Skeletal muscle tissue (tissue), 4 donors: ENCODE data around the gene CYP11A1. TPM values are rescaled to one million over a fixed set of nuclear protein-coding genes. Genes with fewer than 3 reads are reported as not detected.
A peak's percentile ranks its signal among the peaks of the same experiment; 100 is the strongest.

Experiments
- H3K27ac ChIP-seq: one replicate; pipeline ENCODE4 v1.7.0; 2013; ENCODE audit warnings: mild to moderate bottlenecking, low read depth, low read length, inconsistent platforms
- H3K27me3 ChIP-seq, 3 donors: one replicate each; pipeline ENCODE4 v1.7.0; 2013; ENCODE audit warnings: low read length in 3 of 3; ENCODE audit not compliant: control insufficient read depth in 3 of 3, insufficient read depth in 3 of 3
- H3K36me3 ChIP-seq, 3 donors: one replicate each; pipeline ENCODE4 v1.7.0; 2013; ENCODE audit warnings: low read length in 3 of 3; ENCODE audit not compliant: control insufficient read depth in 3 of 3, insufficient read depth in 3 of 3
- H3K4me1 ChIP-seq, 3 donors: one replicate each; pipeline ENCODE4 v1.7.0; 2013; ENCODE audit warnings: low read length in 3 of 3, mild to moderate bottlenecking in 3 of 3; ENCODE audit not compliant: control insufficient read depth in 3 of 3, insufficient read depth in 3 of 3
- H3K4me3 ChIP-seq, 3 donors: one replicate each; pipeline ENCODE4 v1.7.0; 2013; ENCODE audit warnings: low read length in 3 of 3
- H3K9ac ChIP-seq, 3 donors: one replicate each; pipeline ENCODE4 v1.7.0; 2013; ENCODE audit warnings: low read length in 3 of 3, mild to moderate bottlenecking in 3 of 3, moderate library complexity in 2 of 3, low read depth in 1 of 3
- H3K9me3 ChIP-seq, 3 donors: one replicate each; pipeline ENCODE4 v1.7.0; 2013; ENCODE audit warnings: low read length in 3 of 3; ENCODE audit not compliant: control insufficient read depth in 3 of 3
- total RNA-seq: library from RNA; depleted of rRNA; stranded (reverse); fragments of >200 nt; gene quantifications from one replicate; pipeline ENCODE4 v1.2.3, GENCODE V29; 2014
- donor health status: Osteomylitis.

The CYP11A1 gene
- total RNA-seq, 1 donor from 2014 or later, result 0.52 TPM

DNA sequence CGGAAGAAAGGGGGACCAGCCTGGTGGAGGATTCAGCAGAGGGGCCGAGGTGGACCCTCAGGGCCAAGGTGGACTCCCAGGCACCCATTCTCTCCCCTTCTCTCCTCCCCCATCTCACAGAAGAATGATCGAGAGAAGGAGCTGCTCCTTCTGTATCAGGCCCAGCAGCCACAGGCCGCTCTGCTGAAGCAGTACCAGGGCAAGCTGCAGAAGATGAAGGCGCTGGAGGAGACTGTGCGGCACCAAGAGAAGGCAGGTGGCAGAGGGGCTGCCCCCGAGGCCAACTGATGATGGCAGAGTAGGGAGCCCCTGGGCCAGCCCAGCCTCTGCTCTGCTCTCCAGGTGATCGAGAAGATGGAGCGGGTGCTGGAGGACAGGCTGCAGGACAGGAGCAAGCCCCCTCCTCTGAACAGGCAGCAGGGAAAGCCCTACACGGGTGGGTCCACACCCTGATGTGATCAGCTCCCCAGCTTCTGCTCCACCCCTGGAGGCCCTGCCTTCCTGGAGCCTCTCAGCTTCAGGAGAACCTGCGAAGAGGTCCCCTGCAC lies 36.5 kb downstream of the CYP11A1 start:
- Histone ChIP-seq H3K9me3 (no peaks in the 10 kb centered on the region), H3K27me3 (peaks cover 0 to 14% (median 0%) of the 10 kb centered on the region in 3 donors), H3K9ac (no peak overlapping the region), H3K4me1 (peaks cover 0 to 3% (median 0%) of the 10 kb centered on the region in 3 donors), H3K36me3 (no peaks in the 10 kb centered on the region), H3K4me3 (no peak overlapping the region), H3K27ac (no peak overlapping the region)

GRCh38 chr15:74328331-74329056 lies 39.0 kb downstream of the CYP11A1 start:
- Histone ChIP-seq H3K27me3 (peaks cover 0 to 14% (median 0%) of the 10 kb centered on the region in 3 donors), H3K36me3 (no peaks in the 10 kb centered on the region), H3K4me3 (no peak overlapping the region), H3K27ac (no peak overlapping the region), H3K9ac (no peak overlapping the region), H3K9me3 (no peaks in the 10 kb centered on the region), H3K4me1 (peaks cover 0 to 3% (median 0%) of the 10 kb centered on the region in 3 donors)

DNA sequence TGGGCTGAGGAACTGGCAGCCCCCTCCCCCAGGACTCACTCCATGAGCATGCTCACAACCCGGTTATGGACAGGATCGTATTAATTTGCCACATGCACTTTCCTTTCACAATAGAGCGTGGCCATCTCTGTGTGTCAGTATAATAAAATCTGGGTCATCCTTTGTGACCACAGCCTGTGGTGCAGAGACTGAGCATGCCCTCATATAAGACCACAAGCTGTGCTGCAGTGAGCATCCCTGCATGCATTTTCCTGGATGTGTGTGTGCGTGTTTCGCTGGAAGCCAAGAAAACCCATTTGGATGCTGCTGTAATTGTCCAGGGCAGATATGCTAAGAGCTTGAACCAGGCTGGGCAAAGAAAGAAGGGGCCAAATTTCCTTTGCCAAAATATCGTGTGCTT lies 39.7 kb downstream of the CYP11A1 start:
- peaks cover 0 to 3% (median 0%) of the 10 kb centered on the region in 3 donors for H3K4me1 ChIP-seq
- no peaks in the 10 kb centered on the region for H3K36me3 ChIP-seq
- no peak overlapping the region for H3K27ac ChIP-seq
- peaks cover 0 to 14% (median 0%) of the 10 kb centered on the region in 3 donors for H3K27me3 ChIP-seq
- no peak overlapping the region for H3K4me3 ChIP-seq
- H3K9me3 ChIP-seq, result no peaks in the 10 kb centered on the region
- no peak overlapping the region for H3K9ac ChIP-seq

DNA sequence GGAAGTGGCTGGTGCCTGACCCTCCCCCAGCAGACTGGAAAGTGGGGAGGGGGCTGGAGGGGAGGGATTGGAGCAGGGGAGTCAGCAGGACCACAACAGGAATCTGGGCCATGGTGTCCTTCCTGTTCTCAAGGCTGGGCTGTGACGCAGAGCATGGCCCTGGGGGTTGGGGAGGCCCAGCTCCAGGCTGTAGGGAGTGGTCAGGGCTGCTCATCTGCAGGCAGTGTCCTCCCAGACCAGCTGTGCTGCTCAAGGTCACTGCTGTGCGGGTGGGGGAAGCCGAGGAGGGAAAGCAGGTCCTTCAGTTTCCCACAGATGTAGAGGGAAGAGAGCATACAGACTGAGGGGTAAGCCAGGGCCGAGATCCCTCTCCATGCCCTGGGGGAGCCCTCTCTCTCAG lies 40.7 kb downstream of the CYP11A1 start:
- Histone ChIP-seq H3K4me3 (no peak overlapping the region), H3K27ac (no peak overlapping the region), H3K4me1 (peaks cover 0 to 3% (median 0%) of the 10 kb centered on the region in 3 donors), H3K36me3 (no peaks in the 10 kb centered on the region), H3K9me3 (no peaks in the 10 kb centered on the region), H3K27me3 (peaks cover 0 to 10% (median 0%) of the 10 kb centered on the region in 3 donors), H3K9ac (no peak overlapping the region)

DNA sequence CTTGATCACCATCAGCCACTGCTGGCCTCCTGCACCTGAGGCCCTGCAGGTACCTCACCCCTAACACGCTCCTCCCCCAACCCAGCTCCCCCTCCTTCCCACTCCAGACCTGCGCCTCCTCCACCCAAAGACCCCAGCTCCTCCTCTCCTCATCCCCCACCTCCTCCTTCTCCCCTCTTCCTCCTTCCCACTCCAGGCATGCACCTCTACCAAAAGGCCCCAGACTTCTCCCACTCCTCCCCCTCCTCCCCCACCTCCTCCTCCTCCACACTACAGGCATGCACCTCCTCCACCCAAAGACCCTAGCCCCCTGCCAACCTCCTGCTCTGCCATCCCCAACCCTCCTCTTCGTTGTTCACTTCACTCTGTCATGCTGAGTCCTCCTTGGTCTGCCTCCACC lies 42.7 kb downstream of the CYP11A1 start:
- no peak overlapping the region for H3K27ac ChIP-seq
- no peak overlapping the region for H3K4me3 ChIP-seq
- no peaks in the 10 kb centered on the region for H3K9me3 ChIP-seq
- H3K4me1 ChIP-seq, result peaks cover 5 to 10% (median 9%) of the 10 kb centered on the region in 3 donors
- peaks cover 0 to 10% (median 0%) of the 10 kb centered on the region in 3 donors for H3K27me3 ChIP-seq
- no peak overlapping the region for H3K9ac ChIP-seq
- no peaks in the 10 kb centered on the region for H3K36me3 ChIP-seq

DNA sequence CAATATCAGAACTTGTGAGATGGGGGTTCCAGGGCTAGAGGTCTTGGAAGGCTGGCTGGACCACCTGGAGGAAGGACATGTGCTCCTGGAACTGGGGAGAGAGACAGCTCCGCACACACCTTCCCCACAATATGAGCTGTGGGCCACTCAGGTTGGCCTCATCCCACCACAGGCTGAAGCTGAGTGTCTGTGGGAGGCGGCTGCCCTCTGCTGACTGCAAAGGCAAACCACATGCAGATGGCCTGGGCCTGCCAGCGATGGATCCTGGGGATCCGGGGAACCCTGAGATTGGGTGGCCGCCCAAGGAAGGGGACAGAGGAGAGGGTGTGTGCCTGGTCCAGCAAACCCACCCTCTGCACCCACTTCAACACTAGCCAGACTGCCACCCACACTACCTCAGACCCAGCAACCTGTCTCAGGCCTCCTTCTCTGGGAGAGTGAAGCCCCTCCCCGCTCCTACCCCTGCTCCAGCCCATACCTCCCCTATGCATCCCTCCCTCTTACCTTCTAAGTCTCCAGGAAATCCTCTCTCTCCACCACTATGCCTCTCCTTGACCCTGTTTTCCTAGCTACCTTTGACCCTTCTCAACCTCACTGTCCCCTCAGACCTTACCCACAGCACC lies 44.8 kb downstream of the CYP11A1 start:
- Histone ChIP-seq H3K27ac (no peak overlapping the region), H3K9me3 (no peaks in the 10 kb centered on the region), H3K36me3 (no peaks in the 10 kb centered on the region), H3K4me3 (no peak overlapping the region), H3K27me3 (peaks cover 0 to 10% (median 0%) of the 10 kb centered on the region in 3 donors), H3K9ac (no peak overlapping the region), H3K4me1 (peaks cover 24 to 27% (median 25%) of the 10 kb centered on the region in 3 donors)

- Histone ChIP-seq H3K27ac (peak overlapping the region; percentile 77), H3K9me3 (no peaks in the 10 kb centered on the region), H3K9ac (no peak overlapping the region), H3K36me3 (no peaks in the 10 kb centered on the region), H3K4me1 (peaks cover 34 to 41% (median 40%) of the 10 kb centered on the region in 3 donors), H3K4me3 (no peak overlapping the region), H3K27me3 (peaks cover 0 to 6% (median 0%) of the 10 kb centered on the region in 3 donors)
Measured at GRCh38 chr15:74320352-74321247, 46.8 kb downstream of the CYP11A1 start.

GRCh38 chr15:74319596-74320351 lies 47.7 kb downstream of the CYP11A1 start:
- H3K36me3 ChIP-seq, result no peaks in the 10 kb centered on the region
- peaks cover 37 to 49% (median 48%) of the 10 kb centered on the region in 3 donors for H3K4me1 ChIP-seq
- H3K9ac ChIP-seq, result peak overlapping the region in 1 of 3 donors; percentile 33
- no peaks in the 10 kb centered on the region for H3K9me3 ChIP-seq
- no peaks in the 10 kb centered on the region for H3K27me3 ChIP-seq
- H3K27ac ChIP-seq, result peak overlapping the region; percentile 77
- H3K4me3 ChIP-seq, result no peak overlapping the region

- Histone ChIP-seq H3K9me3 (no peaks in the 10 kb centered on the region), H3K27ac (peak overlapping the region; percentile 77)
Measured at GRCh38 chr15:74319138-74319460, 48.3 kb downstream of the CYP11A1 start.

More at GRCh38 chr15:74319138-74319460, 48.3 kb downstream of the CYP11A1 start:
- Histone ChIP-seq H3K27me3 (no peaks in the 10 kb centered on the region), H3K4me1 (peaks cover 39 to 49% (median 49%) of the 10 kb centered on the region in 3 donors), H3K4me3 (no peak overlapping the region), H3K36me3 (no peaks in the 10 kb centered on the region), H3K9ac (peak overlapping the region in 1 of 3 donors; percentile 16)
